Suppressor macrophage treated with lipopolysaccharide for 1 hour (primary cell): ENCODE measurements around the gene PREB.
A peak's percentile ranks its signal among the peaks of the same experiment; 100 is the strongest.
"Not testable (repeated sequence)": the region's sequence is repeated elsewhere in the genome, so short reads cannot be mapped to it uniquely, and the experiment has no call there.

Source experiments
- DNase-seq, 3 donors: peaks; one replicate each; pipeline ENCODE4 v3.0.0-alpha.2; 2020 to 2022

The PREB gene

DNA sequence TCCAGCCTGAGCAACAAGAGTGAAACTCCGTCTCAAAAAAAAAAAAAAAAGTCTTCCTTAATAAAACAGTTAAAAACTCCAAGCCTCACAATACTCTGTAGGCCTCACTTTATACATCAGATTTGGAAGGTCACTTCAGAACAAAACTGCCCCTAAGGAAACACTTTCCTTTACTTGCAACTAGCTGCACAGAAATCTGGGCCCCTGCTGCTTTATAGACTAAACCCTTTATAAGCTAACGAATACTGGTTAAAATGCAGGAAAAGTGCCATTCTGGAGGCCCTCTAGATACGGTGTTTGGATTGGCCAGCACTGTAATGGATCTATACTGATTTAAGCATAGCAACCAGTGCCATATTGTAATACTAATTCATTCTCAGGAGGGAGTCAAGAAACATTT lies 9.3 kb downstream of the PREB start:
- no peak for DNase-seq

GRCh38 chr2:27123302-27124150 lies 10.9 kb downstream of the PREB start, which contains the start of gene ABHD1:
TSS of gene ABHD1 (plus strand) at chr2:27123815. CDS start at chr2:27123949, 134 bp downstream.
- DNase-seq: peak; percentile 49 to 79 (median 52)

DNA sequence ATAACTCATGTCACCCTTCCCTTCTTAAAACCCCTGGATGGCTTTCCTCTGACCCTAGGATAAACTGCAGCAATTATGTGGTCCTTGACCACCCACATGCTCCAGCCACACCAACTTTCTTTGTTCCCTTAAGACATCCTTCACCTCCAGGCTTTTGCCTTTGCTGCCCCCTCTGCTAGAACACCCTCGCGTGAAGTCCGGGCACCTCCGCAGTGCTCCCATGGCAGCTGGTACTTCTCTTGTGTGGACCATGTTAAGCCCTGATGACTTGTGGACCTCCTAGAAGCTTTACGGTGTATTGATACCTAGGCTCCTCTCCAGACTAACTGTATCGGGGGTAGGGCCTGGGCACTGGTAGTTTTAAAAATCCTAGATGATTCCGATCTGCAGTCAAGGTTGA lies 11.6 kb downstream of the PREB start:
- no peak for DNase-seq

- DNase-seq: peak in 2 of 3 donors; percentile 21 to 22
These were observed 12.5 kb downstream of the PREB start for GRCh38 chr2:27121906-27122305.

DNA sequence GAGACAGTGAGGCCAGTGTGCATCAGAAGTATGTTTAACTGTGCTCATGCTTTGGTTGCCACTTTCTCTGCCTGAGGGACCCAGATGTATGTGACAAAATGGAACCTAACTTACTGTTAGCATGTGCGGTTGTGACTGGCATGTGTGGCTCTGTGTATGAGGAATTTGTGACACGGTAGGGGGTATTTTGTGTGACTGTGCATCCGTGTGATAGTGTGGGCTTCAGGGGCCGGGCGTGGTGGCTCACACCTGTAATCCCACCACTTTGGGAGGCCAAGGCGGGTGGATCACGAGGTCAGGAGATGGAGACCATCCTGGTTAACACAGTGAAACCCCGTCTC lies 15.1 kb downstream of the PREB start:
- not testable (repeated sequence) for DNase-seq

DNA sequence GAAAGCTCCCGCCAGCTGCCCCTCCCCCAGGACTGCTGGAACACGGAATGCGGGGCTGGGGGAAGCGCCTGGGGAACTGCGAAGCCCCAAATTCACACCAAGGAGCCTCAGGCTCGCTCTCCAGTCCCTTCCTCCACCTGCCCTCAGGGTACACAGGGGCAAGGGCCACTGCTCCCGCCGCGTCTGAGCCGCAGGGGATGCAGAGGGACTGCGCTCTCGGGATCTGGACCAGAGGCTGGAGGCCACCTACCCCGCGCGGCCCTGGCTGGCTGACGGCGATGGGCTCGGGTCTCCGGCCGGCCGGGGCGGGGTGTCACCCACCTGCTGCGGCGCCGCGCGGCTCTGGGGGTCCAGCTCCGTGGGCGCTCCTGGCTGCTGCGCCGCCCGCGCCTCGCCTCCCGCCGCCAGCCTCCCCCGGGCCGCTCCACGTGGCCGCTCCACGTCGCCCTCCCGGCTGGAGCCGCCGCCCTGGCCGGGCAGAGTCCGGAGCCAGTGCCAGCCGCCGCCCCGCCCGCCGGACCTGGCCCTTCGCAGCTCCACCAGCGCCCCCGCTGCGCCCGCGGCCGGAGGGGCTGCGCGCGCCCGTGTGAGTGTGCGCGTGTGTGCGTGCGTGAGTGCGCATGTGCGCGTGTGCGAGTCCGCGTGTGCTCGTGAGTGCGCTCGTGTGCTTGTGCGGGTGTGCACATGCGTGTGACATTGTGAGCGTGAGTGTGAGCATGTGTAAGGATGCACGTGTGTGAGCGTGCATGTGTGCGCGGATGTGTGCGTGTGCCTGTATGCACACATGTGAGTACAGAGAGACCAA lies 15.7 kb downstream of the PREB start, which contains the start of gene CGREF1:
Gene CGREF1, minus strand, starts transcription at position 604 of the 805 bp plus-strand sequence. CDS start 14,762 bp downstream, outside the sequence.
- DNase-seq: peak in 2 of 3 donors; percentile 20 to 43

GRCh38 chr2:27117995-27118524 lies 16.4 kb downstream of the PREB start:
- DNase-seq: no peak

DNA sequence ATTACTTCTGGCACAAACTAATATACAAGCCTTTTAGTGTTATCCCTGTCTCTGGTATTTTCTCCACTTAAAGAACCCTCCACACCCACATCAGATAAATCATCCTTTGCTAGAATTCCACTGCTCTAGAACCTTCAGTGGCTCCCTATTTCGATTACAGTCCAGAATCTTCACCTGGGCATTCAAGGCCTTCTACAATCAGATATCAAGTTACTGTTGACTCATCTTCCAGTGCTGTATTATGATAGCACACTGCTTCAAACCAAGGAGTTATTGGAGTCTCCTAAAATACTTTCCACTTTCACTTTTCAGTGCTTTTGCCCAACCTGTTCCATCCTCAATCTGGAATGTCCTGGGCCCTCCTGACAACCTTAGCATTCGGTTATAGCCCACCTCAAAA lies 18.9 kb downstream of the PREB start:
- no peak for DNase-seq

GRCh38 chr2:27111392-27112078 lies 22.9 kb downstream of the PREB start:
- not testable (repeated sequence) for DNase-seq

- not testable (repeated sequence) for DNase-seq
These were observed 23.7 kb downstream of the PREB start for GRCh38 chr2:27110603-27111352.

- no peak for DNase-seq
These were observed 25.4 kb downstream of the PREB start for GRCh38 chr2:27109083-27109482.

GRCh38 chr2:27108221-27108620 lies 26.2 kb downstream of the PREB start:
- no peak for DNase-seq

- DNase-seq: no peak
These were observed 28.5 kb downstream of the PREB start for GRCh38 chr2:27105981-27106380.

DNA sequence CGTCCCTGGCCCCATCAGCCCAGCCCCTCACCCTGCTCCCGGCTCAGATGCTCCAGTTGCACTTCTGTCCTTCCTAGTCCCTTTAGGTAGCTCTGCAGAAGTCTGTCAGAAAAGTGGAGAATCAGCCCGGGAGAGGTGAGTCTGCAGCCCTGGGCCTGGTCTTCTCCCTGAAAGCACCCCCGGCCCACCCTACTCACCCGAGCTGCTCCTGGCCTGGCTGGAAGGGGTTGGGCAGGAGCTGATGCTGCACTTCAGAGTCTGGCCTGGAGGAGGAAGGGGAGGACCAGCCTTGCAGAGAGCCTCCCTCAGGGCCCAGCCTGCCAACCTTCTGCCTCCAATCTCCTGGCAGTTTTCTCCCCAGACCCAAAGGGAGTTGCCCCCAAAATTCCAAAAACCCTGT lies 32.1 kb downstream of the PREB start:
- no peak for DNase-seq

GRCh38 chr2:27100036-27100435 lies 34.4 kb downstream of the PREB start:
- no peak for DNase-seq

GRCh38 chr2:27099334-27099955 lies 35.0 kb downstream of the PREB start:
- no peak for DNase-seq

- no peak for DNase-seq
These were observed 37.1 kb downstream of the PREB start for GRCh38 chr2:27097341-27097740.

- peak; percentile 81 to 83 (median 83) for DNase-seq
These were observed 37.6 kb downstream of the PREB start for GRCh38 chr2:27096748-27097297.

- peak; percentile 49 to 62 (median 56) for DNase-seq
These were observed 38.4 kb downstream of the PREB start for GRCh38 chr2:27095745-27096651.

DNA sequence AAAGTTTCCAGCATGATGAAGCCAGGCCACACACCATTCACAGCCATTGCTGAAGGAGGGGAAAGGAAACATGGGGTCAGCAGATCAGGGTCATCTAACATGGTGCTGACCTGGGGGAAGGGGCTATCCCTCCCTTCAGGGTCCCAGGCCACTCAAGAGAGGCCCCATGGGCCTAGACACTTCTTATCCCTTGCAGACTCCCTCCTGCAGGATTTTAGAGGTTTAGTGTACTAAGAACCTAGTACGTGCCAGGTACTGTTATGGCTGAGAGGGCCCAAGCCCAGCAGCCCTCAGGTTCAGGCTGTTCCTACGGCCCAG lies 39.0 kb downstream of the PREB start:
- DNase-seq: no peak
